HG02981 (cell line): ENCODE measurements around the gene CECR2.
"Not testable (repeated sequence)": the region's sequence is repeated elsewhere in the genome, so short reads cannot be mapped to it uniquely, and the experiment has no call there.

ENCODE experiments used
- ATAC-seq: cut with Tn5 transposase; IDR thresholded peaks from one replicate; pipeline ENCODE4 v1.9.1; 2021; ENCODE audit warnings: mild to moderate bottlenecking, moderate library complexity; ENCODE audit not compliant: unreplicated experiment

Gene CECR2

GRCh38 chr22:17493419-17493981 lies 124.2 kb downstream of the CECR2 start:
- ATAC-seq = no peak

GRCh38 chr22:17496841-17497240 lies 127.6 kb downstream of the CECR2 start:
- ATAC-seq = no peak

GRCh38 chr22:17501679-17502285 lies 132.5 kb downstream of the CECR2 start:
- no peak for ATAC-seq

DNA sequence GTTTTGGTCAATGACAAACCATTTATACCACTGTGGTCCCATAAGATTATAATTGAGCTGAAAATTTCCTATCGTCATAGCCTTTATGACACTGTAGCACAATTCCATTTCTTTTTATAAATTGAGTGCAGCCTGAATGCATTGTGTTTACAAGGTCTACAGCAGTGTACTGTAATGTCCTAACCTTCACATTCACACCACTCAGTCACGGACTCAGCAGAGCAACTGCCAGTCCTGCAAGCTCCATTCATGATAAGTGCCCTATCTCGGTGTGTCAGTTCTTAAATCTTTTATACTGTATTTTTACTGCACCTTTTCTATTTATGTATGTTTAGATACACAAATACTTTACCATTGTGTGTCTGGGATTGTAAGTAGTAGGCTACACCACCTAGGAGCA lies 138.8 kb downstream of the CECR2 start:
- ATAC-seq = no peak

DNA sequence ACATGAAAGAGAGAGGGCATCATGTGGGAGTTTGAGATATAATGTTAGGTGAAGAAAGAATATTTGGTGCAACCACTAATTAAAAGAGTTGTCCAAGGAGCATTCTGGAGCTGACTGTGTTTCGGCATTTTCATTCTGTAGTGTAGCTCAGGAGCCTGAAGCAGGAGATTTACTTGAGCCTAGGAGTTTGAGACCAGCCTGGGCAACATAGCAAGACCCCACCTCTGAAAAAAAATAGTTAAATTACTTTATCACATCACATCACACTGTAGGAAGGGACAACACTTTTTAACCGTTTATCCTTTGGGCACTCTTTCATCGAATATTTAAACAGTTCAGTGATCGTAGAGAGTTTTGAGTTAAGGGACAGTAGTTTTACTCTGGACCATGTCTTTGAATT lies 143.7 kb downstream of the CECR2 start:
- ATAC-seq = no peak

- no peak for ATAC-seq
These were observed 144.4 kb downstream of the CECR2 start for GRCh38 chr22:17513612-17514011.

- ATAC-seq = no peak
These were observed 144.8 kb downstream of the CECR2 start for GRCh38 chr22:17514084-17514483.

- ATAC-seq = no peak
These were observed 149.1 kb downstream of the CECR2 start for GRCh38 chr22:17518406-17518805.

- ATAC-seq = not testable (repeated sequence)
These were observed 152.7 kb downstream of the CECR2 start for GRCh38 chr22:17521971-17522370.

DNA sequence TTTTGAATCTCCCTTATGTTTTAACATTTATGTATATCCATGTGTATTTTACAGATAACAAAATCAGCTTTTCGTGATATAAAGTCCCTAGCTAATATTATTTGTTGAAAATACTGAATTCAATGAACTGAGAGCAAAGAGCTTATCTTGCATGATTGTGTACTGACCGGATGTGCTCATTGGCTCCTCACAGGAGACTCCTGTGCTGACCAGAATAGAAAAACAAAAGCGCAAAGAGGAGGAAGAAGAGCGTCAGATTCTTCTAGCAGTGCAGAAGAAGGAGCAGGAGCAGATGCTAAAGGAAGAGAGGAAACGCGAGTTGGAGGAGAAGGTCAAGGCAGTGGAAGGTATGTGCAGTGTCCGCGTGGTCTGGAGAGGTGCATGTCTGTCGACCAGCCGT lies 154.7 kb downstream of the CECR2 start:
- ATAC-seq = no peak

- no peak for ATAC-seq
These were observed 167.0 kb downstream of the CECR2 start for GRCh38 chr22:17536269-17536668.

DNA sequence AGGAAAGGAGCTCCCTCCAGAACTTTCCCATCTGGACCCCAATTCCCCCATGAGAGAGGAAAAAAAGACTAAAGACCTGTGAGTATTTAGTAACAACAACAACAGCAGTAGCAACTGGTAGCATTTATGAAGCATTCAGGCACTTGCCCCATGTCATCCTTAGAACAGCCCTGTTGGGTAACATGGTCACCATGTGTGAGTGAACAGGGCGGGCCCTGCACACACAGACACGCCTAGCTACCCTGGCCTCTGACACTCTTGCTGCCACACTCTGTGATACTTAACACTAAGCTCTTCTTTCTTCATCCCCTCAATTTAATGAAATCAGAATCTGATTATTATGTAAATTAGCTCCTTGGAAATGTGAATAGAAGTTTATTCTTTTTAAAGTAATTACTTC lies 167.9 kb downstream of the CECR2 start:
- ATAC-seq = no peak

GRCh38 chr22:17540481-17540880 lies 171.2 kb downstream of the CECR2 start:
- no peak for ATAC-seq

DNA sequence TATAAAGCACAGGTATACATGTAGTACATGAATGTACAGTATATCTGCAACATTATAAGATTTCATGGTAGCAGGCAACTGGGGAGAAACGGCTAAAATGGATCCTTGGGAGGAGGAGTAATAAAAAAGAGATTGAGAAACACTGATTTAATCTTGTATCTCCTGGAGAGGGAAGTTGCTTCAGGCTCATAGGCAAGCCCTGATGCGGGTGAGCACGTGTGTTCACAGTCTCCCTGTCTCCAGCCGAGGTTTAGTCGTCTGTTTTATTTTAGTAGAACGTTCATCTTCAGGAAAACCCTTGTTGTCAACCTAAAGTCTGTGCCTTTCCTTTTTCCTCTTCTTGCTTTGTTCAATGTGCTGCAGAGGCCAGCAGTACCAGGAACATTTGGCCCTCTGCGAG lies 172.2 kb downstream of the CECR2 start:
- ATAC-seq = no peak

GRCh38 chr22:17542452-17542851 lies 173.2 kb downstream of the CECR2 start:
- ATAC-seq = no peak

- no peak for ATAC-seq
These were observed 178.9 kb downstream of the CECR2 start for GRCh38 chr22:17548010-17548755.

DNA sequence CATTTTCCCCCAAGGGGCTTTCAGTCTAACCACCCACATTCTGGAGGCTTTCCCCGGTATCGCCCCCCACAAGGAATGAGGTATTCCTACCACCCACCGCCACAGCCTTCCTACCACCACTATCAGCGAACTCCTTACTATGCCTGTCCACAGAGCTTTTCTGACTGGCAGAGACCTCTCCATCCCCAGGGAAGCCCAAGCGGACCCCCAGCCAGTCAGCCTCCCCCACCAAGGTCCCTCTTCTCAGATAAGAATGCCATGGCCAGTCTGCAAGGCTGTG lies 179.4 kb downstream of the CECR2 start:
- no peak for ATAC-seq

- ATAC-seq = no peak
These were observed 179.9 kb downstream of the CECR2 start for GRCh38 chr22:17549183-17549582.

- no peak for ATAC-seq
These were observed 180.4 kb downstream of the CECR2 start for GRCh38 chr22:17549655-17550054.

DNA sequence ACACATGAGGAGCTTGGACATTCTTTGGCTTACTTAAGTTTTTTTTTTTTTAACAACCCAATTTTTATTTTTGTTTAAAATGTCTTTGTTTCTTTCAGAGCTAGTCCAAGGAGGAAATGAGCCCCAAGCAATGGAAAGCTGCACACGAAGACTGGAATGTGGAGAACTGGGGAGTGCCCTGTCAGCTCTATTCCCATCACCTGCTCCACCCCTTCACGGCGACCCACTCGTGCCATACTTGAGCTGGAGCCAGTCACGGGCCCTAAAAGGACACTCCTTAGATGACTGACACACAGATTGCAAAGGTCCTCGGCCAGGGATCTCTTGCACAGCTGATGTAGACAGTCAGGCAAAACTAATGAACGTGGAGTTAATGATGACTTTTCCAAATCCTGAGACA lies 183.5 kb downstream of the CECR2 start:
- no peak for ATAC-seq

GRCh38 chr22:17554814-17555213 lies 185.6 kb downstream of the CECR2 start:
- ATAC-seq = no peak

DNA sequence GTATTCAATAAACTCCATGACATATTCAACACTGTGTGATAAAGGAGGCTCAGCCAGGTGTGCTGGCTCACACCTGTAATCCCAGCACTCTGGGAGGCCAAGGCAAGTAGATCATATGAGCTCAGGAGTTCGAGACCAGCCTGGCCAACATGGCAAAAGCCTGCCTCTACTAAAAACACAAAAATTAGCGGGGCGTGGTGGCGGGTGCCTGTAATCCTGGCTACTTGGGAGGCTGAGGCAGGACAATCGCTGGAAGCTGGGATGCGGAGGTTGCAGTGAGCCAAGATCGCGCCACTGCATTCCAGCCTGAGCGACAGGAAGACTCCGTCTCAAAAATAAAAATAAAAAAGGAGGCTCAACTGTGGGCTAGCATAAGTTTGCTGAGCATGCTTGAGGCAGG lies 189.9 kb downstream of the CECR2 start:
- no peak for ATAC-seq
